Left lung (tissue), 10 donors: ENCODE data around the gene REEP3. TPM values are rescaled to one million over a fixed set of nuclear protein-coding genes. Genes with fewer than 3 reads are reported as not detected.

ENCODE experiments used
- ATAC-seq: fragments of 200-7000 bp; cut with Tn5 transposase; one replicate; pipeline ENCODE4 v1.9.1; 2020; ENCODE audit warnings: moderate library complexity
- DNase-seq, 4 donors: peaks; one replicate each; pipeline ENCODE4 v3.0.0-alpha.2; 2013 to 2020
- H3K27ac ChIP-seq, 2 donors: fragments of 200-600 bp; sonication (generic) in 1 of 2; one replicate each; pipeline versions ENCODE4 v1.5.0 to v1.8.0; 2020 to 2021
- H3K27me3 ChIP-seq, 2 donors: fragments of 200-600 bp; sonication (generic) in 1 of 2; one replicate each; pipeline versions ENCODE4 v1.5.0 to v1.8.0; 2020 to 2021
- H3K36me3 ChIP-seq, 2 donors: fragments of 200-600 bp; sonication (generic) in 1 of 2; one replicate each; pipeline versions ENCODE4 v1.5.0 to v1.8.0; 2020 to 2021
- H3K4me1 ChIP-seq, 2 donors: fragments of 200-600 bp; one replicate each; pipeline ENCODE4 v1.8.0; 2021
- H3K4me3 ChIP-seq, 2 donors: fragments of 200-600 bp; sonication (generic) in 1 of 2; one replicate each; pipeline versions ENCODE4 v1.5.0 to v1.8.0; 2020 to 2021; ENCODE audit warnings: mild to moderate bottlenecking in 1 of 2
- H3K9me3 ChIP-seq, 2 donors: fragments of 200-600 bp; sonication (generic) in 1 of 2; one replicate each; pipeline versions ENCODE4 v1.5.0 to v1.8.0; 2020 to 2021
- CTCF ChIP-seq, 2 donors: fragments of 200-600 bp; sonication (generic) in 1 of 2; IDR thresholded peaks; one replicate each; pipeline versions ENCODE4 v1.5.0 to v1.8.0; 2021; ENCODE audit warnings: antibody characterized with exemption in 2 of 2
- intact Hi-C, 2 donors: fragments of 100-400 bp; cut with DNase I; formaldehyde crosslinking; loops; one replicate each; pipeline versions ENCODE4 v1.11.2 to v1.14.2; 2022
- polyA plus RNA-seq, 6 donors: library from polyadenylated mRNA; unstranded; fragments of 120-200 nt; gene quantifications; one replicate each; pipeline ENCODE4 v1.2.1, GENCODE V29; 2013; ENCODE audit not compliant: insufficient read length in 6 of 6
- total RNA-seq, 2 donors: library from RNA; stranded (reverse); fragmentation: NEBNext Ultra II Directional; extraction: Animal tissue kit (Norgen Biotek cat#: 25700); gene quantifications; one replicate each; pipeline ENCODE4 v1.2.1, GENCODE V29; 2021
- donor health status: DM: no; HTN: yes; CAD: no.
- donor health status: DM: no; HTN: no; CAD: no.

REEP3 gene
- total and polyA plus RNA-seq, 8 donors: 29.3 to 57.8 (median 38.2) TPM

GRCh38 chr10:63667596-63668480 lies 146.6 kb downstream of the REEP3 start:
- no peak for TF ChIP-seq CTCF (IDR thresholded peaks at IDR 0.05)
- Histone ChIP-seq H3K36me3 (no peaks in the 10 kb centered on the region), H3K27me3 (no peaks in the 10 kb centered on the region), H3K9me3 (no peaks in the 10 kb centered on the region), H3K4me1 (peaks cover 4 to 8% of the 10 kb centered on the region in 2 donors), H3K4me3 (no peak overlapping the region), H3K27ac (no peak overlapping the region)
- intact Hi-C loops: no loop called here
- DNase-seq (no peak), ATAC-seq (no peak)

- DNase-seq (no peak), ATAC-seq (no peak)
- Histone ChIP-seq H3K4me3 (no peak overlapping the region), H3K27ac (peak overlapping the region in 1 of 2 donors; percentile 53), H3K9me3 (no peaks in the 10 kb centered on the region), H3K36me3 (no peaks in the 10 kb centered on the region), H3K4me1 (peaks cover 4 to 8% of the 10 kb centered on the region in 2 donors), H3K27me3 (no peaks in the 10 kb centered on the region)
- intact Hi-C loops: no loop called here
- TF ChIP-seq CTCF (IDR thresholded peaks at IDR 0.05): no peak
Measured at GRCh38 chr10:63670291-63670898, 149.2 kb downstream of the REEP3 start.

GRCh38 chr10:63671317-63671937 lies 150.2 kb downstream of the REEP3 start:
- TF ChIP-seq CTCF (IDR thresholded peaks at IDR 0.05): no peak
- no peaks in the 10 kb centered on the region for H3K27me3 ChIP-seq
- H3K4me1 ChIP-seq: peaks cover 4 to 8% of the 10 kb centered on the region in 2 donors
- ATAC-seq (no peak), DNase-seq (peak in 2 of 4 donors; percentile 49 to 72)
- no peak overlapping the region for H3K4me3 ChIP-seq
- intact Hi-C loops: no loop called here
- H3K36me3 ChIP-seq: no peaks in the 10 kb centered on the region
- no peaks in the 10 kb centered on the region for H3K9me3 ChIP-seq
- peak overlapping the region in 1 of 2 donors; percentile 0 for H3K27ac ChIP-seq

GRCh38 chr10:63672491-63672890 lies 151.3 kb downstream of the REEP3 start:
- Histone ChIP-seq H3K9me3 (no peaks in the 10 kb centered on the region), H3K27me3 (no peaks in the 10 kb centered on the region), H3K36me3 (no peaks in the 10 kb centered on the region), H3K27ac (peak overlapping the region in 1 of 2 donors; percentile 46), H3K4me1 (peaks cover 4 to 8% of the 10 kb centered on the region in 2 donors), H3K4me3 (no peak overlapping the region)
- ATAC-seq (no peak), DNase-seq (no peak)
- TF ChIP-seq CTCF (IDR thresholded peaks at IDR 0.05): no peak
- intact Hi-C loops: no loop called here

GRCh38 chr10:63673246-63673645 lies 152.0 kb downstream of the REEP3 start:
- ATAC-seq (no peak), DNase-seq (no peak)
- Histone ChIP-seq H3K27ac (no peak overlapping the region), H3K36me3 (no peaks in the 10 kb centered on the region), H3K27me3 (no peaks in the 10 kb centered on the region), H3K4me3 (no peak overlapping the region), H3K9me3 (no peaks in the 10 kb centered on the region), H3K4me1 (peaks cover 4 to 8% of the 10 kb centered on the region in 2 donors)
- no peak for TF ChIP-seq CTCF (IDR thresholded peaks at IDR 0.05)
- intact Hi-C loops: no loop called here
